IPS-11a (cell line): Measurements from ENCODE around the gene SLC22A9.

Experiments used
- H3K4me3 ChIP-seq: one replicate; pipeline ENCODE4 v1.5.1; 2013; ENCODE audit warnings: low read depth, low read length, control low read depth

Gene SLC22A9

GRCh38 chr11:63443714-63444113 is 74.1 kb downstream of the SLC22A9 start:
- H3K4me3 ChIP-seq, result no peak overlapping the region

- no peak overlapping the region for H3K4me3 ChIP-seq
Observed at GRCh38 chr11:63444160-63444559, 74.6 kb downstream of the SLC22A9 start.

DNA sequence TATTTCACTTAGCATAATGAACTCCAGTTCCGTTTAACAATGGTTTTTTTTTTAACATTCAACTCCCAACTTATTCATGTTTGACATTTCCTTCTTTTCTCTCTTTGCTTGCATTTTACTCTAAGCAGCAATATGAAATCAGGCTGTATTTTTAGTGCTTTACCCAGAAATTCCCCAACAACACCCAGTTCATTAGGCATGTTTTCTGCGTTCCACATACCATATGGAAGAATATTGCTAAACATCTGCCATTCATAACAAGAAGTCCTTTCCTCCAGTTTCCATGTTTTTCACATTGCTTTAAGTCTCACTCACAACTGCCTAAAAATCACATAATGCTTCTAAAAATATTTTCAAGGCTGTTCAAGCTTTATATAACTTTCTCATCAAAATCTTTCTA is 75.5 kb downstream of the SLC22A9 start:
- H3K4me3 ChIP-seq, result no peak overlapping the region

DNA sequence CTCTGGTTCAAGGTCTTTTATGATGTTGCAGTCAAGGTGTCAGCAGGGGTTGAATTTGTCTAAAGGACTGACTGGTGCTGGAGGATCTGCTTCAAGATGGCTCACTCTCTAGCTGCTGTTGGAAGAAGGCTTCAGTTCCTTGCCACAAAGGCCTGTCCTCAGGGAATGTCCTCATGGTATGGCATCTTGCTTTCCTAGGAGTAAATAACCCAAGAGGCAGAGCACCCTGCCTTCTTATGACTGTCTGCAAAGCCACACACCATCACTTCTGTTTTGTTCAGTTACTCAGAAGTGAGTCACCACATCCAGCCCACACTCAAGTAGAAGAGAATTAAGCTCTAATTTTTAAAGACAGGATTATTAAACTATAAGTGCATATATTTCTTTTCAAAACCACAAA is 76.1 kb downstream of the SLC22A9 start:
- no peak overlapping the region for H3K4me3 ChIP-seq

GRCh38 chr11:63448646-63449045 is 79.1 kb downstream of the SLC22A9 start:
- no peak overlapping the region for H3K4me3 ChIP-seq

GRCh38 chr11:63459586-63459985 is 90.0 kb downstream of the SLC22A9 start:
- no peak overlapping the region for H3K4me3 ChIP-seq
